HL-60 (cell line): ENCODE measurements around the gene DAD1.

Experiments used
- DNase-seq, 2 experiments: peaks; one replicate each; pipeline ENCODE4 v3.0.0-alpha.2; 2010 to 2020; ENCODE audit warnings: low read depth in 1 of 2, low spot score in 1 of 2
- H3K27ac ChIP-seq: fragments of 250-450 bp; sonication (Bioruptor Pico); replicated peaks from 2 replicates; pipeline ENCODE4 v1.5.1; 2020; ENCODE audit warnings: mild to moderate bottlenecking, moderate library complexity
- H3K27me3 ChIP-seq: fragments of 250-450 bp; sonication (Bioruptor Pico); 2 replicates; pipeline ENCODE4 v1.5.1; 2021; ENCODE audit warnings: mild to moderate bottlenecking, moderate library complexity; ENCODE audit not compliant: insufficient read depth, poor library complexity, severe bottlenecking
- H3K4me3 ChIP-seq: replicated peaks from 2 replicates; pipeline ENCODE4 v1.5.1; 2011; ENCODE audit warnings: mild to moderate bottlenecking, control low read depth, low read length; ENCODE audit not compliant: insufficient read depth
- GABPA ChIP-seq: IDR thresholded peaks from 2 replicates; pipeline ENCODE4 v1.6.1; 2012; ENCODE audit warnings: low read depth
- POLR2AphosphoS5 ChIP-seq: IDR thresholded peaks from 2 replicates; pipeline ENCODE4 v1.6.1; 2012; ENCODE audit warnings: low read depth
- SPI1 ChIP-seq: IDR thresholded peaks from 2 replicates; pipeline ENCODE4 v1.6.1; 2012; ENCODE audit warnings: low read depth, mild to moderate bottlenecking, borderline replicate concordance
- TF ChIP-seq, protein P1 (sequence below): IDR thresholded peaks from 2 replicates; pipeline ENCODE4 v1.6.1; 2012; ENCODE audit warnings: low read depth; ENCODE audit not compliant: insufficient replicate concordance
- TF ChIP-seq, protein P2 (sequence below): IDR thresholded peaks from one replicate; pipeline ENCODE4 v1.5.1; 2011; ENCODE audit warnings: low read length, control low read depth, inconsistent platforms; ENCODE audit not compliant: insufficient read depth

Gene DAD1

DNA sequence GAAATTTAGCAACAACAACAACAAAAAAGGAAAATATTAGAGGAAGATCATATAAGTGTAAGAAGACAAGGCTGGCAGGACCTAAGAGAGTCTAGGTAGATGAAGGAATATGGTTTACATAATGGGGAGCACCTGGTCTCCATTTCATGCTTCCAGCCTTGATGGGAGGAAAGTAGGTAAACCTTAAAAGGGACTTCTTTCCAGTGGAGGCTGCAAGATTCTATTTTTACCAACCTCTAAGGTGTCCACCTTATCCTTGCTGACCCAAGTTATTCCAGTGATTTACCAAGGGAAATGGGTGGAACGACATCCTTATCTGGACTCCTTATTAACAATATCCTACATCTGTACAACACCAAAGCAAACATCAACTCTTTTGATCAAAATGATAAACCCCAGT is 30.0 kb downstream of the DAD1 start:
- no peak overlapping the region for H3K27ac ChIP-seq
- no peaks in the 10 kb centered on the region for H3K27me3 ChIP-seq
- H3K4me3 ChIP-seq, result no peak overlapping the region
- DNase-seq, result no peak
- TF ChIP-seq, protein P1, sequence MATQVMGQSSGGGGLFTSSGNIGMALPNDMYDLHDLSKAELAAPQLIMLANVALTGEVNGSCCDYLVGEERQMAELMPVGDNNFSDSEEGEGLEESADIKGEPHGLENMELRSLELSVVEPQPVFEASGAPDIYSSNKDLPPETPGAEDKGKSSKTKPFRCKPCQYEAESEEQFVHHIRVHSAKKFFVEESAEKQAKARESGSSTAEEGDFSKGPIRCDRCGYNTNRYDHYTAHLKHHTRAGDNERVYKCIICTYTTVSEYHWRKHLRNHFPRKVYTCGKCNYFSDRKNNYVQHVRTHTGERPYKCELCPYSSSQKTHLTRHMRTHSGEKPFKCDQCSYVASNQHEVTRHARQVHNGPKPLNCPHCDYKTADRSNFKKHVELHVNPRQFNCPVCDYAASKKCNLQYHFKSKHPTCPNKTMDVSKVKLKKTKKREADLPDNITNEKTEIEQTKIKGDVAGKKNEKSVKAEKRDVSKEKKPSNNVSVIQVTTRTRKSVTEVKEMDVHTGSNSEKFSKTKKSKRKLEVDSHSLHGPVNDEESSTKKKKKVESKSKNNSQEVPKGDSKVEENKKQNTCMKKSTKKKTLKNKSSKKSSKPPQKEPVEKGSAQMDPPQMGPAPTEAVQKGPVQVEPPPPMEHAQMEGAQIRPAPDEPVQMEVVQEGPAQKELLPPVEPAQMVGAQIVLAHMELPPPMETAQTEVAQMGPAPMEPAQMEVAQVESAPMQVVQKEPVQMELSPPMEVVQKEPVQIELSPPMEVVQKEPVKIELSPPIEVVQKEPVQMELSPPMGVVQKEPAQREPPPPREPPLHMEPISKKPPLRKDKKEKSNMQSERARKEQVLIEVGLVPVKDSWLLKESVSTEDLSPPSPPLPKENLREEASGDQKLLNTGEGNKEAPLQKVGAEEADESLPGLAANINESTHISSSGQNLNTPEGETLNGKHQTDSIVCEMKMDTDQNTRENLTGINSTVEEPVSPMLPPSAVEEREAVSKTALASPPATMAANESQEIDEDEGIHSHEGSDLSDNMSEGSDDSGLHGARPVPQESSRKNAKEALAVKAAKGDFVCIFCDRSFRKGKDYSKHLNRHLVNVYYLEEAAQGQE, result no peak
- TF ChIP-seq SPI1 (no peak), POLR2AphosphoS5 (no peak), GABPA (no peak)
- TF ChIP-seq, protein P2, sequence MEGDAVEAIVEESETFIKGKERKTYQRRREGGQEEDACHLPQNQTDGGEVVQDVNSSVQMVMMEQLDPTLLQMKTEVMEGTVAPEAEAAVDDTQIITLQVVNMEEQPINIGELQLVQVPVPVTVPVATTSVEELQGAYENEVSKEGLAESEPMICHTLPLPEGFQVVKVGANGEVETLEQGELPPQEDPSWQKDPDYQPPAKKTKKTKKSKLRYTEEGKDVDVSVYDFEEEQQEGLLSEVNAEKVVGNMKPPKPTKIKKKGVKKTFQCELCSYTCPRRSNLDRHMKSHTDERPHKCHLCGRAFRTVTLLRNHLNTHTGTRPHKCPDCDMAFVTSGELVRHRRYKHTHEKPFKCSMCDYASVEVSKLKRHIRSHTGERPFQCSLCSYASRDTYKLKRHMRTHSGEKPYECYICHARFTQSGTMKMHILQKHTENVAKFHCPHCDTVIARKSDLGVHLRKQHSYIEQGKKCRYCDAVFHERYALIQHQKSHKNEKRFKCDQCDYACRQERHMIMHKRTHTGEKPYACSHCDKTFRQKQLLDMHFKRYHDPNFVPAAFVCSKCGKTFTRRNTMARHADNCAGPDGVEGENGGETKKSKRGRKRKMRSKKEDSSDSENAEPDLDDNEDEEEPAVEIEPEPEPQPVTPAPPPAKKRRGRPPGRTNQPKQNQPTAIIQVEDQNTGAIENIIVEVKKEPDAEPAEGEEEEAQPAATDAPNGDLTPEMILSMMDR, result no peak

DNA sequence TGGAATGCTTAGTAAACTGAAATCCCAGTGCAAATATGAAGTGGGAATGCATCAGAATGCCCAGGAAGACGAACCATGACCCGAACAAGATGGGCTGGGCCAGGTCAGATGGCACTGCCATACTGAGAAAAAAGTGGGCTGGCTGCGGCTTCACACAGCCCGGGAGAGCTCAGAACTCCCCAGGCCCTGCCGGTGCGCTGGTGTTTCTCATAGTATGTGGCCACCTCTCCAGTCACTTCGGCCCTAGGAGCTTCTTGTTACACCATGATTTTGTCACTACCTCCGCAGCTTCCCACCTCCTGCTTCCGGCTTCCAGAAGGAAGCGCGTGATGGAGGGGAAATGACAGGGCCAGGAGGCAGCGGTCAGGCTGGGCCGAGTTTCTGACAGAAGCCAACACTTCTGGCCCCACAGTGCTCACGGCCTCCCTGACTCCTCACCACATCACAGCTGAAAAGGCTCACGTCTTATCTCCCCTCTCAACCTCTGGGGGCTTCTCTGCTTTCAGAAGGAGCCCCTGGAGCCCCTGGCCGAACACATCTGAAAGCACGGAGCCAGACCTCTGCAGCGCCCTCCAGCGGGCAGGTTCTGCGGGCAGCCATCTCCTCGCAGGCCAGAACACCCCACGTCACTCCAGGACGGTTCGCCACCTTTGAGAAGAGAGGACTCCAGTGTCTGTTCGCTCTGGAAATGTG is 30.7 kb downstream of the DAD1 start:
- Histone ChIP-seq H3K27ac (peak overlapping the region; percentile 99), H3K4me3 (no peak overlapping the region), H3K27me3 (no peaks in the 10 kb centered on the region)
- peak; percentile 20; the same call in 1 of the 2 replicates for TF ChIP-seq POLR2AphosphoS5
- TF ChIP-seq, protein P1, result no peak
- no peak for TF ChIP-seq GABPA
- TF ChIP-seq, protein P2, result no peak
- DNase-seq, result no peak

DNA sequence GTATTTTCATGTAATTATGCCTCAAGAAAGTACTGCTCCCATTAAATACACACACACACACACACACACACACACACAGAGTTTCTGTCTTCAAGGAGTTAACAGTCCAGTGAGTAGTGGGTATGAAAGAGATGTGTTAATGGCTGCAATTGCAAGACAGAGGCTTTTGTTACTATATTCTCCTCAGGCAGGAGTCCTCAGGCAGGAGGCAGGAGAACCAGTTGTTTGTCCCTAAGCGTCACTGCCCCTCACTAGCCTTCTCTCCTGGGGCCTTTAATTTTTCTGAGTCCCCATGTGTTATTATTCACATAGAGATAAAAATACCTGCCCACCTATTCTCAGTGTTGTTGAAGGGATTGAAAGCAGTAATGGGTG is 31.2 kb downstream of the DAD1 start:
- DNase-seq, result no peak
- Histone ChIP-seq H3K4me3 (no peak overlapping the region; the same call in 1 of the 2 replicates), H3K27ac (peak overlapping the region; percentile 99), H3K27me3 (no peaks in the 10 kb centered on the region)
- TF ChIP-seq, protein P2, result no peak
- TF ChIP-seq, protein P1, result no peak
- TF ChIP-seq SPI1, result no peak
- TF ChIP-seq GABPA, result no peak
- TF ChIP-seq POLR2AphosphoS5, result no peak
